Heart right ventricle (tissue), 16 donors: ENCODE results near the gene RPS6KA5. TPM values are rescaled to one million over a fixed set of nuclear protein-coding genes. Genes with fewer than 3 reads are reported as not detected.

Experiments used
- ATAC-seq, 8 donors: fragments of 200-7000 bp; cut with Tn5 transposase; one replicate each; pipeline ENCODE4 v1.9.1; 2020; ENCODE audit warnings: mild to moderate bottlenecking in 8 of 8, moderate library complexity in 8 of 8, moderate number of reproducible peaks in 1 of 8
- DNase-seq, 2 donors: peaks; one replicate each; pipeline ENCODE4 v3.0.0-alpha.2; 2020
- H3K27ac ChIP-seq, 10 donors: fragments of 200-600 bp; sonication (generic) in 2 of 10; one replicate each; pipeline versions ENCODE4 v1.5.0 to v1.8.0; 2020 to 2022; ENCODE audit warnings: mild to moderate bottlenecking in 3 of 10
- H3K27me3 ChIP-seq, 7 donors: fragments of 200-600 bp; one replicate each; pipeline ENCODE4 v1.8.0; 2021 to 2022; ENCODE audit warnings: mild to moderate bottlenecking in 2 of 7
- H3K36me3 ChIP-seq, 9 donors: fragments of 200-600 bp; sonication (generic) in 1 of 9; one replicate each; pipeline versions ENCODE4 v1.5.0 to v1.8.0; 2020 to 2022; ENCODE audit warnings: mild to moderate bottlenecking in 2 of 9
- H3K4me1 ChIP-seq, 9 donors: fragments of 200-600 bp; sonication (generic) in 1 of 9; one replicate each; pipeline versions ENCODE4 v1.5.0 to v1.8.0; 2020 to 2022; ENCODE audit warnings: mild to moderate bottlenecking in 4 of 9
- H3K4me3 ChIP-seq, 10 donors: fragments of 200-600 bp; sonication (generic) in 2 of 10; one replicate each; pipeline versions ENCODE4 v1.5.0 to v1.8.0; 2020 to 2022; ENCODE audit warnings: mild to moderate bottlenecking in 7 of 10, moderate library complexity in 2 of 10
- H3K9me3 ChIP-seq, 11 donors: fragments of 200-600 bp in 10 of 11; sonication (generic) in 2 of 11; one replicate each; pipeline versions ENCODE4 v1.5.0 to v1.8.0; 2013 to 2022; ENCODE audit warnings: mild to moderate bottlenecking in 2 of 11, control low read depth in 1 of 11, moderate library complexity in 1 of 11
- CTCF ChIP-seq, 9 donors: fragments of 200-600 bp; sonication (generic) in 2 of 9; IDR thresholded peaks; one replicate each; pipeline versions ENCODE4 v1.5.0 to v1.8.0; 2021 to 2022; ENCODE audit warnings: antibody characterized with exemption in 9 of 9, mild to moderate bottlenecking in 5 of 9, moderate library complexity in 1 of 9
- WGBS, 2 donors: extraction: QIAGEN DNeasy Blood & Tissue Kit; methylation state at CpG; one replicate each; pipeline ENCODE4 v1.1.7; 2013; ENCODE audit warnings: inconsistent platforms in 1 of 2; 5-methylcytosine and 5-hydroxymethylcytosine counted together
- intact Hi-C, 10 donors: fragments of 100-400 bp; cut with DNase I; formaldehyde crosslinking; loops; one replicate each; pipeline versions ENCODE4 v1.11.1 to v1.14.2; 2022
- polyA plus RNA-seq, 2 donors: library from polyadenylated mRNA; stranded (reverse); fragments of 200-250 nt; gene quantifications; one replicate each; pipeline ENCODE4 v1.2.3, GENCODE V29; 2013
- total RNA-seq, 10 donors: library from RNA; stranded (reverse); fragmentation: NEBNext Ultra II Directional in 3 of 10; extraction: Animal tissue kit (Norgen Biotek cat#: 25700) in 3 of 10; gene quantifications; one replicate each; pipeline versions ENCODE4 v1.2.1 to v1.2.4, GENCODE V29; 2021 to 2023
- donor health status: Arrhythmogenic right ventricular cardiomyopathy.
- donor health status: ischemic (EF 13 %, LVEDD 7.1; RV severe dilation, severe dysfunction).
- donor health status: healthy with polysubstance abuse.
- donor health status: DM: no; HTN: yes; CAD: no.
- donor health status: DM: no; HTN: no; CAD: no.
- donor health status: ischemic (EF 25% LVEDD 6.9; RV normal size, moderate dysfunction).
- donor health status: ischemic (EF 25% LVEDD 5.7; RV mildly dilated, moderate dysfunction).
- donor health status: healthy.
- donor health status: DM: yes; HTN: yes; CAD: no.
- donor health status: Ischemic cardiomyopathy.
- donor health status: ischemic (EF 35%, LVEDD 5.7; RV mildly dilated, moderate dysfunction).
- donor health status: nonischemic (EF 11% LVEDD 7.7; RV severe dilation, severe dysfunction).
- donor health status: DM: yes; HTN: yes; CAD: no.
- donor health status: PGD.
- donor health status: ischemic (EF 29% LVEDD 5.4; RV normal size, mild dysfunction).
- donor health status: nonischemic (EF 23%, LVEDD 6.1; RV moderate dilation, normal function).

The RPS6KA5 gene
- total and polyA plus RNA-seq, 12 donors: 0.84 to 22.5 (median 9.2) TPM

- Histone ChIP-seq H3K27ac (peak overlapping the region in 9 of 10 donors; percentile 35 to 77 (median 60)), H3K4me3 (no peak overlapping the region), H3K4me1 (peaks cover 0 to 77% (median 55%) of the 10 kb centered on the region in 9 donors), H3K9me3 (no peaks in the 10 kb centered on the region), H3K27me3 (no peaks in the 10 kb centered on the region), H3K36me3 (no peaks in the 10 kb centered on the region)
- no peak for TF ChIP-seq CTCF (IDR thresholded peaks at IDR 0.05)
- ATAC-seq: no peak
- no peak for DNase-seq
- intact Hi-C loops: loop anchor here in 2 of 10 donors (5.0 kb wide), 1 partner anchor 42 kb away; no protein-coding TSS in a partner anchor
- 83 to 89% methylated on average over 18 of the region's 18 CpGs for WGBS, 2 donors
Measured at GRCh38 chr14:90804292-90805083, 256.0 kb downstream of the RPS6KA5 start.

- no peaks in the 10 kb centered on the region for H3K27me3 ChIP-seq
- TF ChIP-seq CTCF (IDR thresholded peaks at IDR 0.05): no peak
- H3K4me3 ChIP-seq: no peak overlapping the region
- H3K9me3 ChIP-seq: no peaks in the 10 kb centered on the region
- peak overlapping the region; percentile 9 to 77 (median 58) for H3K27ac ChIP-seq
- H3K36me3 ChIP-seq: no peaks in the 10 kb centered on the region
- WGBS, 2 donors: 64 to 73% methylated on average over 2 of the region's 2 CpGs
- ATAC-seq (peak in 1 of 8 donors; percentile 9), DNase-seq (no peak)
- peaks cover 0 to 72% (median 49%) of the 10 kb centered on the region in 9 donors for H3K4me1 ChIP-seq
- intact Hi-C loops: loop anchor here in 1 of 10 donors (5.0 kb wide), 1 partner anchor 41 kb away; no protein-coding TSS in a partner anchor
Measured at GRCh38 chr14:90803249-90803648, 257.2 kb downstream of the RPS6KA5 start.

DNA sequence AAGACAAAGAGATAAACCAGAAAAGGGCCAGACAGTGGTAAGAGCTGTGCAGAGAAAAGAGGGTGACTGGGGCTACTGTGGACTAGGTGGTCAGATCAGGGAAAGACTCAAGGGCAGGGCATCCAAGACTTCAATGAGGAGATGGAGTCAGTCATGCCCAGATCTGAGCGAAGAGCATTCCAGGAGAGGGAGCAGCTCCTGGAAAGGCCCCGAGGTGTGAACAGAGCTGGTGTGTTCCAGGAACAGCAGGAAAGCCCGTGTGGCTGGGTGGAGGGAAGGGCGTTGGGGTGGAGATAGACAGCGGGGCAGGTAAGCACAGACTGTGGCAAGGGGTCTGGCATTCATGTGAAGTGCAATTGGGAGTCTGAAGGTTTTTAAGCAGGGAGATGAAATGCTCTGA lies 261.0 kb downstream of the RPS6KA5 start:
- ATAC-seq (no peak), DNase-seq (no peak)
- no peak overlapping the region for H3K27ac ChIP-seq
- 86% methylated on average over 5 of the region's 5 CpGs for WGBS, 2 donors
- H3K4me3 ChIP-seq: no peak overlapping the region
- peaks cover 0 to 66% (median 25%) of the 10 kb centered on the region in 9 donors for H3K4me1 ChIP-seq
- no peaks in the 10 kb centered on the region for H3K9me3 ChIP-seq
- H3K27me3 ChIP-seq: no peaks in the 10 kb centered on the region
- H3K36me3 ChIP-seq: no peaks in the 10 kb centered on the region
- intact Hi-C loops: no loop called here
- no peak for TF ChIP-seq CTCF (IDR thresholded peaks at IDR 0.05)

DNA sequence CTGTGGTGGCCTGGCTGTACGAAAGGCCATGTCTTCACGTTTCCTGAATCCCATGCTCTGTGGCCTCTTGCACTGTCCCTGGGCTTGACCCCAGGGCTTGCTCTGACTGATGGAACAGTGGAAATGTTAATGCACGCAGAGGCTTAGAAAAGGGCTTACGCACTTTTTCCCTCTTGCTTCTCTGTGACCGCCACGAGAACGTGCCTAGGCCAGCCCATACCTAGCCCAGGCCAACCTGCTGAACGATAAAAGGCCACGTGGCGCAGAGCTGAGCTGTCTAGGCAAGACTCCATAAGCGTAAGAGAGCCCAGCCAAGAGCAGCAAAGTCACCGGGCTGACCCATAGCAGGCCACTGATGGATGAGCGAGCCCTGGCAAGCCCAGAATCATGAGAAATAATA lies 262.5 kb downstream of the RPS6KA5 start:
- ATAC-seq: peak in 3 of 8 donors; percentile 2 to 72 (median 32)
- Histone ChIP-seq H3K27me3 (no peaks in the 10 kb centered on the region), H3K9me3 (no peaks in the 10 kb centered on the region), H3K36me3 (no peaks in the 10 kb centered on the region), H3K27ac (peak overlapping the region in 1 of 10 donors; percentile 14), H3K4me3 (no peak overlapping the region), H3K4me1 (peaks cover 0 to 51% (median 12%) of the 10 kb centered on the region in 9 donors)
- WGBS, 2 donors: 92% methylated on average over 13 of the region's 13 CpGs
- no peak for TF ChIP-seq CTCF (IDR thresholded peaks at IDR 0.05)
- DNase-seq: no peak
- intact Hi-C loops: no loop called here

Other genes with a start within 250 kb of the RPS6KA5 start
- 10 to 100 TPM; 59.1 to 79.4 (median 66.6) TPM for gene TTC7B, start 244.2 kb downstream of the RPS6KA5 start, total RNA-seq
- gene TTC7B, start 244.2 kb downstream of the RPS6KA5 start, polyA plus RNA-seq: 10 to 100 TPM; 23.0 to 23.5 TPM
- 100 to 1,000 TPM; 124 to 270 (median 208) TPM for gene DGLUCY, start 53.4 kb upstream of the RPS6KA5 start, total RNA-seq
- gene DGLUCY, start 53.4 kb upstream of the RPS6KA5 start, polyA plus RNA-seq: 100 to 1,000 TPM in 1 of 2 donors, 10 to 100 TPM in 1; 43.5 to 184 TPM
- gene GPR68, start 184.1 kb upstream of the RPS6KA5 start, total RNA-seq: 1 to 10 TPM in 2 of 10 donors, under 1 TPM in 8; 0.13 to 2.4 (median 0.29) TPM
- gene GPR68, start 184.1 kb upstream of the RPS6KA5 start, polyA plus RNA-seq: under 1 TPM; 0.22 to 0.54 TPM